ENCODE measurements around the gene CD68.

CD68 gene

DNA sequence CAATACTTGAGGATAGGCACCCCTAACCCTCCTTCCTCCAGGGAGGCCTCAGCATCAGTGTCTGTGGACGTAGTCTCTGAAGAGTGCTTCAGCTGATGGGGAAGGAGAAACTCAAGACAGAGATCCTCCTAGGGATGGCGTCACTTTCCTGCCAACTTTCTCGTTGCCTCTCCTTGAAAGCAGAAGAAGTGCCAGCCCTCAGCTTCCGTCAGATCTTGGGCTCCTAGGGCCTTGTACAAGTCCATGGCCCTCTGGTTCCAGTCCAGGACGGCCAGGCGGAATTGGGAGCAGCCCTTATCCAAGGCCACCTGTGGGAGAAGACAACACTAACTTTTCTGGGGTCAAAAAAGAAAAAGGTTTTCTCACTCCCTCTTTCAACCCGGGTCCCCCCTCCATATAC is 46.9 kb downstream of the CD68 start:
- no peaks in the 10 kb centered on the region for H3K36me3 ChIP-seq (ENCODE audit: insufficient read depth, low read length)
- ATAC-seq (ENCODE audit: insufficient read depth, low read depth) (no peak), DNase-seq (no peak)
- H4K20me1 ChIP-seq (ENCODE audit: insufficient read depth, low read length) = peaks cover 9% of the 10 kb centered on the region
- TF ChIP-seq EZH2 (IDR thresholded peaks at IDR 0.05; ENCODE audit: borderline replicate concordance, low read depth, low read length, severe bottlenecking) (no peak), CTCF (IDR thresholded peaks at IDR 0.05; ENCODE audit: borderline replicate concordance, extremely low read depth, low read length, poor library complexity, severe bottlenecking) (no peak)
- peak overlapping the region; percentile 77; the same call in 1 of the 2 replicates for H3K9ac ChIP-seq (ENCODE audit: low read depth, low read length)
- H3K9me3 ChIP-seq (ENCODE audit: insufficient read depth, low read length, severe bottlenecking) = no peaks in the 10 kb centered on the region
- no peak overlapping the region for H2AFZ ChIP-seq (ENCODE audit: low read depth, low read length)
- peaks cover 20% of the 10 kb centered on the region for H3K4me1 ChIP-seq (ENCODE audit: insufficient read depth, low read length)
- peak overlapping the region; percentile 95; the same call in 1 of the 2 replicates for H3K4me2 ChIP-seq (ENCODE audit: insufficient read depth, low read length)
- no peaks in the 10 kb centered on the region for H3K27me3 ChIP-seq (ENCODE audit: insufficient read depth, low read length, poor library complexity)
- H3K4me3 ChIP-seq (ENCODE audit: low read depth in 1 of 2, low read length in 2 of 2) = 0 out of 4 replicates have a peak overlapping the region, but pooled peaks of 1 of the 2 experiments have one; percentile 82
- H3K79me2 ChIP-seq (ENCODE audit: insufficient read depth, low read length) = no peaks in the 10 kb centered on the region; the same call in 1 of the 2 replicates
- H3K27ac ChIP-seq (ENCODE audit: low read length) = no peak overlapping the region; the same call in 1 of the 2 replicates

DNA sequence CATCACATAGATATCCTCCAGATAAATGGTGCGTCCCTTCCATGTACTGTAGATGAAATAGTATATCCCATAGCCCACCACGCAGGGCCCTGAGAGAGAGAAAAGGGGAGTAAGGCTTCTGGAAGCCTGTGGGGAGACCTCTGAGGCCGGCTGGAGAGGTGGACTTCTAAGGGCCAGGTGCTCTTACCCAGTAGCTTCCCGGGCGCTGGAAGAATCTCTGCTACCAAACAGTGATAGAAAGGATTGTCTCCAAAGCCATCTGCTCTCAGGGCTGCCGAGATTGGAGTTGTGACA is 47.5 kb downstream of the CD68 start:
- no peak for DNase-seq
- Histone ChIP-seq H3K9me3 (ENCODE audit: insufficient read depth, low read length, severe bottlenecking) (no peaks in the 10 kb centered on the region), H3K36me3 (ENCODE audit: insufficient read depth, low read length) (no peaks in the 10 kb centered on the region), H3K4me3 (ENCODE audit: low read depth in 1 of 2, low read length in 2 of 2) (peak overlapping the region; percentile 82 to 89; a peak in 3 of 4 replicates), H2AFZ (ENCODE audit: low read depth, low read length) (peak overlapping the region; percentile 82), H3K4me2 (ENCODE audit: insufficient read depth, low read length) (peak overlapping the region; percentile 95), H3K4me1 (ENCODE audit: insufficient read depth, low read length) (peaks cover 20% of the 10 kb centered on the region), H3K27ac (ENCODE audit: low read length) (peak overlapping the region; percentile 72), H4K20me1 (ENCODE audit: insufficient read depth, low read length) (peaks cover 9% of the 10 kb centered on the region), H3K9ac (ENCODE audit: low read depth, low read length) (peak overlapping the region; percentile 77), H3K79me2 (ENCODE audit: insufficient read depth, low read length) (no peaks in the 10 kb centered on the region; the same call in 1 of the 2 replicates), H3K27me3 (ENCODE audit: insufficient read depth, low read length, poor library complexity) (no peaks in the 10 kb centered on the region)
- no peak for ATAC-seq (ENCODE audit: insufficient read depth, low read depth)
- TF ChIP-seq CTCF (IDR thresholded peaks at IDR 0.05; ENCODE audit: borderline replicate concordance, extremely low read depth, low read length, poor library complexity, severe bottlenecking) = no peak
- TF ChIP-seq EZH2 (IDR thresholded peaks at IDR 0.05; ENCODE audit: borderline replicate concordance, low read depth, low read length, severe bottlenecking) = no peak

DNA sequence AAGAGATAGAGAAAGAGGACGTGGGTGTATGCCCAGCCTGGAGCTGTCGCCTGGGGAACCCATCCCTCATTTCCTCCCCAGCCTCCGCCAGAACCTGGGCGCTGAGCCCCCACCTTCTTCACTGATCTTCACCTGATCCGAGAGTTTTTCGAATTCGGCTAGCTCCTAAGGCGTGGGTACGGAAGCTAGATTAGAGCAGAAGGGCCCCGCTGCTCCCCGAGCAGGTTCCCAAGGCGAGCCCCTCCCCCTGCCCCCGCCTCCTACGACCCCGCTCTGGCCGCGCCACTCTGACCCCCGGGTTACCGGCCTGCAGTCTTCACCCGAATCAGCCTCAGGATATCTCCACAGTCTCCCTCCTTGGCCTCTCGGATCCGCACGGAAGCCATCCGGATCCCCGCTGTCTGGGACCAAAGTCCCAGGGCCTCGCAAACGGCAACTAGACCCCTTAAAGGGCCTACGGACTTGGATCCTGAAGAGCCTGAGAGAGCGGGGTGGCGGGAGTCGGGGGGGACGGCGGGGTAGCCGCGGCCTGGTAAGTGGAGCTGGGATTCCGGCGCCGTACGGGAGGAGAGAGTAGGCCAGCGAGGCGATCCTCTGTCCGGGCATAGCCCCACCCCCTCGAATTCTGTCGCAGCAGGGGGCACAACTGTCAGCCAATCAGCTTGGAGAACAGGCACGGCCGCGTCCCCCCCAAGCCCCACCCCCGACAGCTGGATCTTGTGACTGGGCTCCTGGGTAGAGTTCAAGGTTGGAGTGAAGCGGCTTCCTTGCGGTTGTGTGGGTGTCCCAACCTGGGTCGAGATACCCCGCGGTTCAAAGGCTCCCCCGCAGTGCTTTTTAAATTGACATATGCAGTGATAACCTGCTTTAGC is 48.0 kb downstream of the CD68 start, which contains the start of gene SAT2:
Gene SAT2, minus strand, starts transcription at position 572 of the 872 bp plus-strand sequence. Its CDS starts 186 bp downstream, at position 386.
- Histone ChIP-seq H3K9me3 (ENCODE audit: insufficient read depth, low read length, severe bottlenecking) (no peaks in the 10 kb centered on the region), H4K20me1 (ENCODE audit: insufficient read depth, low read length) (peaks cover 9% of the 10 kb centered on the region), H3K36me3 (ENCODE audit: insufficient read depth, low read length) (no peaks in the 10 kb centered on the region), H3K27me3 (ENCODE audit: insufficient read depth, low read length, poor library complexity) (no peaks in the 10 kb centered on the region), H3K4me2 (ENCODE audit: insufficient read depth, low read length) (peak within 1 kb of the TSS; percentile 95), H3K4me1 (ENCODE audit: insufficient read depth, low read length) (peaks cover 20% of the 10 kb centered on the region), H3K4me3 (ENCODE audit: low read depth in 1 of 2, low read length in 2 of 2) (peak within 1 kb of the TSS; percentile 82 to 89), H3K79me2 (ENCODE audit: insufficient read depth, low read length) (no peaks in the 10 kb centered on the region; the same call in 1 of the 2 replicates), H3K27ac (ENCODE audit: low read length) (peak within 1 kb of the TSS; percentile 72), H2AFZ (ENCODE audit: low read depth, low read length) (peak within 1 kb of the TSS; percentile 82), H3K9ac (ENCODE audit: low read depth, low read length) (peak within 1 kb of the TSS; percentile 77)
- ATAC-seq (ENCODE audit: insufficient read depth, low read depth) (peak; percentile 94), DNase-seq (peak; percentile 90)
- TF ChIP-seq EZH2 (IDR thresholded peaks at IDR 0.05; ENCODE audit: borderline replicate concordance, low read depth, low read length, severe bottlenecking) = no peak

DNA sequence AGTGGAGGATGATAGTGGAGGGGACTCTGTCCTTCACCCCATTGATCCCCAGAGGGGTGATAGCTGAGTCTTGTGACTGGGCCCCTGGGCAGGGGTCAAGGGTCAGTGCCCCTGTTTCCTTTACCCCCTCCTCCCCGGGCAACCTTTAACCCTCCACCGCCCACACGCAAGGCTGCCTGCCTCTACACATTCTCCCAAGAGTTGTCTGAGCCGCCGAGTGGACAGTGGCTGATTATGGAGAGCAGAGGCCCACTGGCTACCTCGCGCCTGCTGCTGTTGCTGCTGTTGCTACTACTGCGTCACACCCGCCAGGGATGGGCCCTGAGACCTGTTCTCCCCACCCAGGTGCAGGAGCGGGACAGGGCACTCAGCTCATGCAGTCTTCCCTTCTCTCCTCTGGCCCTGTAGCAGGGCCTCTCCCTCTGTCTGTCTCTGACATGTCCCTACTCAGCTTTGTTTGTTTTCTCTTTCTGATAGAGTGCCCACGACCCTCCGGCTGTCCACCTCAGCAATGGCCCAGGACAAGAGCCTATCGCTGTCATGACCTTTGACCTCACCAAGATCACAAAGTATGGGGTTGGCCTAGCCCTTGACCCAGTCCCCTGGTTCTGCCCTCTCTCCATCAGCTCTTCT is 50.6 kb downstream of the CD68 start, which contains the start of gene SHBG:
Gene SHBG, plus strand, starts transcription at position 197 of the 633 bp plus-strand sequence. Its CDS starts 38 bp downstream, at position 235.
- TF ChIP-seq CTCF (IDR thresholded peaks at IDR 0.05; ENCODE audit: borderline replicate concordance, extremely low read depth, low read length, poor library complexity, severe bottlenecking) (no peak), EZH2 (IDR thresholded peaks at IDR 0.05; ENCODE audit: borderline replicate concordance, low read depth, low read length, severe bottlenecking) (no peak)
- H3K9me3 ChIP-seq (ENCODE audit: insufficient read depth, low read length, severe bottlenecking) = no peaks in the 10 kb centered on the region

More for the DNA sequence above, 50.6 kb downstream of the CD68 start, which contains the start of gene SHBG:
- DNase-seq (no peak), ATAC-seq (ENCODE audit: insufficient read depth, low read depth) (no peak)
- Histone ChIP-seq H3K27ac (ENCODE audit: low read length) (no peak within 1 kb of the TSS), H4K20me1 (ENCODE audit: insufficient read depth, low read length) (peaks cover 9% of the 10 kb centered on the region), H3K36me3 (ENCODE audit: insufficient read depth, low read length) (no peaks in the 10 kb centered on the region), H3K9ac (ENCODE audit: low read depth, low read length) (no peak within 1 kb of the TSS), H3K4me2 (ENCODE audit: insufficient read depth, low read length) (no peak within 1 kb of the TSS), H3K79me2 (ENCODE audit: insufficient read depth, low read length) (no peaks in the 10 kb centered on the region; the same call in 1 of the 2 replicates), H3K4me3 (ENCODE audit: low read depth in 1 of 2, low read length in 2 of 2) (no peak within 1 kb of the TSS), H2AFZ (ENCODE audit: low read depth, low read length) (no peak within 1 kb of the TSS), H3K4me1 (ENCODE audit: insufficient read depth, low read length) (peaks cover 20% of the 10 kb centered on the region), H3K27me3 (ENCODE audit: insufficient read depth, low read length, poor library complexity) (no peaks in the 10 kb centered on the region)
